Progenitor cell of endocrine pancreas (in vitro differentiated cells): ENCODE measurements around the gene CETN3. TPM values are rescaled to one million over a fixed set of nuclear protein-coding genes. Genes with fewer than 3 reads are reported as not detected.

Source experiments
- DNase-seq: peaks from one replicate; pipeline ENCODE4 v3.0.0; 2021; ENCODE audit warnings: low spot score; ENCODE audit not compliant: unreplicated experiment
- H3K27ac Mint-ChIP-seq: 2 replicates; pipeline ENCODE4 v1.8.0; 2021; ENCODE audit warnings: mild to moderate bottlenecking, moderate library complexity, mixed read lengths
- H3K27me3 Mint-ChIP-seq: 2 replicates; pipeline ENCODE4 v1.8.0; 2021; ENCODE audit warnings: mixed read lengths
- H3K36me3 Mint-ChIP-seq: 2 replicates; pipeline ENCODE4 v1.8.0; 2022; ENCODE audit warnings: mixed read lengths; ENCODE audit not compliant: insufficient read depth
- H3K4me1 Mint-ChIP-seq: 2 replicates; pipeline ENCODE4 v1.8.0; 2021; ENCODE audit warnings: low read depth, mixed read lengths
- H3K4me3 Mint-ChIP-seq: 2 replicates; pipeline ENCODE4 v1.8.0; 2021; ENCODE audit warnings: low read depth, mild to moderate bottlenecking, moderate library complexity, mixed read lengths
- H3K9me3 Mint-ChIP-seq: 2 replicates; pipeline ENCODE4 v1.8.0; 2021; ENCODE audit warnings: low read depth, mixed read lengths
- CTCF ChIP-seq: fragments of 200-600 bp; sonication (generic); IDR thresholded peaks from one replicate; pipeline ENCODE4 v1.5.0; 2021; ENCODE audit warnings: antibody characterized with exemption, mild to moderate bottlenecking; ENCODE audit not compliant: unreplicated experiment
- long read RNA-seq: library from polyadenylated mRNA; unstranded; transcript quantifications from one replicate; pipeline ENCODE4 v2.0.0, GENCODE V29; 2020
- total RNA-seq: library from RNA; stranded (reverse); gene quantifications from 2 replicates; pipeline ENCODE4 v1.2.1, GENCODE V29; 2021

CETN3 gene
- total RNA-seq: 34.7 and 42.3 TPM in 2 replicates
- long read RNA-seq, transcript CETN3-201 (5 exons, 2,432 nt): major isoform, 11 of 22 reads
- long read RNA-seq, partial matches to known transcripts: 5 of 22 reads
- long read RNA-seq, other reads (novel, unspliced or antisense): 4 of 22 reads

GRCh38 chr5:90409318-90410177, at the start of gene CETN3:
CETN3 (minus strand) TSS chr5:90409756; CDS start chr5:90409661, 95 bp downstream.
- Mint-ChIP-seq H3K4me3 (no peak within 1 kb of the TSS), H3K36me3 (peaks cover 8% of the 10 kb centered on the region), H3K4me1 (peaks cover 16% of the 10 kb centered on the region), H3K9me3 (no peaks in the 10 kb centered on the region), H3K27me3 (no peaks in the 10 kb centered on the region), H3K27ac (no peak within 1 kb of the TSS)
- peak; percentile 18 for TF ChIP-seq CTCF
- peak; percentile 86 for DNase-seq

- H3K9me3 Mint-ChIP-seq: peaks cover 7% of the 10 kb centered on the region
- no peak for TF ChIP-seq CTCF
- no peak for DNase-seq
- no peak overlapping the region for H3K4me3 Mint-ChIP-seq
- H3K4me1 Mint-ChIP-seq: no peaks in the 10 kb centered on the region
- H3K27ac Mint-ChIP-seq: no peak overlapping the region
- peaks cover 3% of the 10 kb centered on the region for H3K36me3 Mint-ChIP-seq
- no peaks in the 10 kb centered on the region for H3K27me3 Mint-ChIP-seq
Observed at GRCh38 chr5:90446961-90447360, 37.4 kb upstream of the CETN3 start.

GRCh38 chr5:90440644-90441043, 31.1 kb upstream of the CETN3 start:
- H3K27ac Mint-ChIP-seq: no peak overlapping the region
- peaks cover 6% of the 10 kb centered on the region for H3K27me3 Mint-ChIP-seq
- peaks cover 3% of the 10 kb centered on the region for H3K9me3 Mint-ChIP-seq
- H3K4me1 Mint-ChIP-seq: peaks cover 17% of the 10 kb centered on the region
- H3K4me3 Mint-ChIP-seq: no peak overlapping the region
- no peak for TF ChIP-seq CTCF
- H3K36me3 Mint-ChIP-seq: no peaks in the 10 kb centered on the region
- DNase-seq: no peak

GRCh38 chr5:90438100-90438499, 28.5 kb upstream of the CETN3 start:
- TF ChIP-seq CTCF: no peak
- no peak for DNase-seq
- H3K4me3 Mint-ChIP-seq: no peak overlapping the region
- peaks cover 17% of the 10 kb centered on the region for H3K4me1 Mint-ChIP-seq
- no peaks in the 10 kb centered on the region for H3K9me3 Mint-ChIP-seq
- H3K27me3 Mint-ChIP-seq: peaks cover 6% of the 10 kb centered on the region
- no peaks in the 10 kb centered on the region for H3K36me3 Mint-ChIP-seq
- H3K27ac Mint-ChIP-seq: no peak overlapping the region

GRCh38 chr5:90437663-90438062, 28.1 kb upstream of the CETN3 start:
- H3K4me3 Mint-ChIP-seq: no peak overlapping the region
- H3K27me3 Mint-ChIP-seq: peaks cover 6% of the 10 kb centered on the region
- no peak for DNase-seq
- H3K9me3 Mint-ChIP-seq: no peaks in the 10 kb centered on the region
- no peaks in the 10 kb centered on the region for H3K36me3 Mint-ChIP-seq
- no peak overlapping the region for H3K27ac Mint-ChIP-seq
- no peak for TF ChIP-seq CTCF
- peaks cover 17% of the 10 kb centered on the region for H3K4me1 Mint-ChIP-seq
